Stimulated activated naive CD4-positive, alpha-beta T cell (primary cell): ENCODE measurements around the gene APLP2.
"Not testable (repeated sequence)": the region's sequence is repeated elsewhere in the genome, so short reads cannot be mapped to it uniquely, and the experiment has no call there.

ENCODE experiments used
- DNase-seq, 6 experiments: peaks; one replicate each; lab custom pipeline; 2025; lab: John Stamatoyannopoulos, UW

Gene APLP2

DNA sequence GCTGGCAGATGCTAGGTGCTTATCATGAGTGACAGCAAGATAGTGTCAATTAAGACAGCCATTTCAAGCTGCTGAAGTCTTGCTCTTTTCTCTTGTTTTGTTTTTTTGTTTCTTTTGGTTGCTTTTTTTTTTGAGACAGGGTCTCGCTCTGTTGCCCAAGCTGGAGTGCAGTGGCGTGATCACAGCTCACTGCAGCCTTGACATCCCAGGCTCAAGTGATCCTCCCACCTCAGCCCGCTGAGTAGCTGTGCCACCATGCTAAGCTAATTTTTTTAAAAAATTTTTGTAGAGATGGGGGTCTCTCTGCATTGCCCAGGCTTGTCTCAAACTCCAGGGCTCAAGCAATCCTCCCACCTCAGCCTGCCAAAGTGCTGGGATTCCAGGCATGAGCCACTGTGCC, 102.3 kb downstream of the APLP2 start:
- not testable (repeated sequence) for DNase-seq

DNA sequence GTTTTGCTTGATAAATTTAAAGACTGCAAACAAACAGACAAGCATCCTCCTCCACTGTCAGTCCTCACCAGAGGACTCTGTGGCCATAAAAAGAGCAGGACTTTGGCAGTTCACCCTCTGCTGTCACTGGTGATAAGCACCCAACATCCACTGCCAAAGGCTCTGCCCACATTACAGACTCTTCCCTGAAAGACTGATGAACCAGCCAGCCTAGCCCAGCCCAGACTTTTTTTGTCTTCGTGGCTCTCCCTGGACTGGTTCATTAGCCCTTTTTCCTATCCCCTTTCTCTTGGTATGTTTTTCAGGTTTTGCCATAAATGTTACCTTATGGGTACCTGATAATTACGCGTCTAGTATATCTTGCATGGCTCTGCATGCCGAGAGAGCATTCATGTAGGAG, 104.9 kb downstream of the APLP2 start:
- DNase-seq = no peak

DNA sequence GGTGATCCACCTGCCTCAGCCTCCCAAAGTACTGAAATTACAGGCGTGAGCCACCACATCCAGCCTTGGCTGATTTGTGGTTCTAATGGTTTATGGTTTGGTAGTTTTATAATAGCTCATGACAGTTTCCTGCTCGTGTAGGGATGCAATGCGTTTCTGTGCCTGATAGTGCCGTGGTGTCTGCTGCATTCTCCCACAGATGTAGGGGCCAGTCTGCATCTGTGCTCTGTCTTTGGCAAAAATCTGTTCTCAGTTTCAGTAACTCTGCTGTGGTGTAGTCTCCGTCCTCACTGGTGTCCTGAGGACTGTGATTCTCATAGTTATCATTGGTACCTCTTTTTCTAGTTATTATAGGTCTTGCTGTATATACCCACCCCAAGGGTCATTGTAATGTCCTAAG, 106.2 kb downstream of the APLP2 start:
- no peak for DNase-seq

DNA sequence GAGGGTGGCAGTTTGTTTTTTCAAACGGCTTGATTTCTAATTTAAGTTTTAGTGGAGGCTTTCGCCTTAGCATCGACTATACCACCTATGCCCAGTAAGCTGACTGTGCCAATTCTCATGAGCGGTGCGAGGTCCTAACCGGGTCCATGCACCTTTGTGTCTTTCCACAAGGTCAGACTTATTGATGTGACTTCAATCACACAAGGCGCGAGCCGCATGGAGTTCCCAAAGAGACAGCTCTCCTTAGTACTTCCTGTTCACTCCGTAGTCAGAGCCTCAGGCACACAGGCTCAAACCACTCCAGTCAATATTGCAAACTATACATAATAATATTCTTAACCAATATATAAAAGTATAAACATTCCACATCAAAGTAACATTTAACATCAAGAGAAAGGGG, 108.1 kb downstream of the APLP2 start:
- DNase-seq = no peak

DNA sequence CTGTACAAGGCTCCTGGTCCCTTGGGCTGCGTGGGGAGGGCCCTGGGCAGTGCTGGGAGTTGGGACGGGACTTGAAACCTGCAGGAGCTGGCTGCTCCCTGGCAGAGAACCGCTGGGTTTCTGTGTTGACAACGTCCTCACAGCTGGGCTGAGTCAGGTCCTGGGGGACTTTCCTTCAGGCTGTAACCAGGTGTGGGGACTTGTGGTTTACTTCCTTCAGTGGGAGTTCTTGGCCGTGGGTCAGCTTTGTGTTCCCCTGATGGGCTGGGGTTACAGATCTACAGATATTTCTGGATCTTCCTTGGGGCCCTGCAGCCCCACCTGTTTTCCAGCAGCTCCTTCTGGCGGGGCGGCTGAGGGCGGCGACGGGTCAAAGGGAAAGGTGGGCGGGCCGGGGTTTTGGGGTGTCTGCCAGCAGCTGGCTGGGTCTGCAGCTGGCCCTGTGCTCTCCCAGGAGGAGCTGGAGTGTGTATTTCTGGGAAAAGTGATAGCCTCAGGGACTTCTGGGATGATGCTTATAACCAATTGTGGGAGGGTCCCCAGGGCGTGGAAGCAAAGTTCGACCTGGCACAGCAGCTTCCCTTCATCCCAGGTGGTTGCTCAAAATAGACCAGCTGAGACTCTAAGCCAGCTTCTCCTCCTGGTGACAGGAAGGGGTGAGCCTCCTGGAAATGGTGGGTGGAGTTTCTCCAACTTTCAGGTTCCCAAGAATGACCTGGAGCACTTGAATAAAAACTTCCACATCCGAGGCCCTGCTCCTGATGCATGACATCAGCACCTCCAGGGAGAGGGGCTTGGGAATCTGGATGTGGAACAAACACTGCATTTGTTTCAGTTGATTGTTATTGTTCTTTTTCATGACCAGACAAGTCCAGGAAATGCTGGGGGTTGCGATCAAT, 109.0 kb downstream of the APLP2 start:
- no peak for DNase-seq

DNA sequence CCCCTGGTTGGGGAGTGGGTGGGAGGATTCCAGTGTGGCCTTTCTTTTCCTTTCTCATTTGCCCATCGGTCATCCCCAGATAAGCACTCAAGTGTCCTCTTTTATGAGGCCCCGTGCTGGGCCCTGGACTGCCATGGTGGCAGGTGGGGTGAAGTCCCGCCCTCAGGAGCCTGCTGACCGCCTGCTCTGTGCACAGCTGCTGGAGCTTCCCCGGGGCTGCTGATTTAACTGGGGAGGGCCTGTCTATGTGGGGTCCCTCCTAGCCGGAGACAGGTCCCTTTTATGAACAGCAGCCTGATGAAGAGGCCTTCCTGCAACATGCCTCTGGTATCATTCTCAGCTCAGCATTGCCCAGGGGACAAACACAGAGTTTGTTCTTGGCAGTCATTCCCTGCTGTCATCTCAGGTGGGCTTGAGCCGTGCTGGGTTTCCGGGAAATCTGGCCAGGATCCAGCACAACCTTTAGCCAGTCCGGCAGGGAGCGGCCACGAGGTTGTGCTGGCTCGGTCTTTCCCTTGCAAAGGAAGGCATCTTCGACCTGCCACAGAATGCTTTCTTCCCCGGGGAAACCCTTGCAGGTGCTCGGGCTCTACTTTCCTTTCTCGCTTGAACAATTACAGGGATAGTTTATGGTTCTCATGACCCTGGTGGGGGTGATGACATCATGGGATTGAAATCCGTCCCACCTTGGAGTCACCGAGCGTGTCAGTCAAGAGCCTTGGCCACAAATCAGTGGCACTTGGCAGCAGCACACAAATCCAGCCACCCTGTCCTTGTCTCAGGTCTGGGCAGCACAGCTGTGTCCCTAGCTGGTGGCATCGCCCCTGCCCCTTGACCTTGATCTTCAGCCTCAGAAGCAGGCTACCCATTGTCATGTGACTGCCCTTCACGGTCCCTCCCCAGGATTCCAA, 110.0 kb downstream of the APLP2 start:
- DNase-seq = no peak

DNA sequence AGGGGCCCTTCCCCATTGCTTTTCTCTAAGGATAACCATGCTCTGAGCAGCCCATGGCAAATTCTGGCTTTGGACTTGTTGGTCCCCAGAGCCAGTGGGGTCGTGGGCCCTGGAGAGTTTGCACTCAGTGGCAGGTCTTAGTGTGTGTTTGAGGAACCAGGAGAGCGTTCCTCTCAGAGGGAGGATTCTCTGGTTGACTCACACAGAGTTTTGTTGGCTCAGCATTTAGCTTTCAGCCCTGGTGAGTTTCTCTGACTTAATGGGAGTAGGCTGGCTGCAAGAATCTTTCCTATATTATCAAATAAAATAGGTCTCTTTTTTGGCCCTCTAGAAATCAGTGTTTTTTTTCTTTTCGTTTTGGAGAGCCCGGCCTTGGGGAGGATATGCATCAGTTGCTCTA, 110.8 kb downstream of the APLP2 start:
- DNase-seq = no peak

DNA sequence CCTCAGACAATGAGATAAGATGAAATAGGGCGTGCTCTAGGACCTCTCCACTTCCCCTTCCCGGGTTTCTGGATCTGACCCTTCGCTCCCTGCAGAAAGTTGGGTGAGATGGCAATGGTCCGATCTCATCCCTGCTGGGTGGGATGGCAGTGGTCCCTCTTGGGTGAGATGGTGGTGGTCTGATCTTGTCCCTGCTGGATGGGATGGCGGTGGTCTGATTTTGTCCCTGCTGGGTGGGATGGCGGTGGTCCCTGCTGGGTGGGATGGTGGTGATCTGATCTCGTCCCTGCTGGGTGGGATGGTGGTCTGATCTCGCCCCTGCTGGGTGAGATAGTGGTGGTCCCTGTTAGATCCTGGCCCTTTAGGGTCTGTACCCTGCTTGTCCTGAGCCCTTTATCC, 111.2 kb downstream of the APLP2 start:
- DNase-seq = no peak

DNA sequence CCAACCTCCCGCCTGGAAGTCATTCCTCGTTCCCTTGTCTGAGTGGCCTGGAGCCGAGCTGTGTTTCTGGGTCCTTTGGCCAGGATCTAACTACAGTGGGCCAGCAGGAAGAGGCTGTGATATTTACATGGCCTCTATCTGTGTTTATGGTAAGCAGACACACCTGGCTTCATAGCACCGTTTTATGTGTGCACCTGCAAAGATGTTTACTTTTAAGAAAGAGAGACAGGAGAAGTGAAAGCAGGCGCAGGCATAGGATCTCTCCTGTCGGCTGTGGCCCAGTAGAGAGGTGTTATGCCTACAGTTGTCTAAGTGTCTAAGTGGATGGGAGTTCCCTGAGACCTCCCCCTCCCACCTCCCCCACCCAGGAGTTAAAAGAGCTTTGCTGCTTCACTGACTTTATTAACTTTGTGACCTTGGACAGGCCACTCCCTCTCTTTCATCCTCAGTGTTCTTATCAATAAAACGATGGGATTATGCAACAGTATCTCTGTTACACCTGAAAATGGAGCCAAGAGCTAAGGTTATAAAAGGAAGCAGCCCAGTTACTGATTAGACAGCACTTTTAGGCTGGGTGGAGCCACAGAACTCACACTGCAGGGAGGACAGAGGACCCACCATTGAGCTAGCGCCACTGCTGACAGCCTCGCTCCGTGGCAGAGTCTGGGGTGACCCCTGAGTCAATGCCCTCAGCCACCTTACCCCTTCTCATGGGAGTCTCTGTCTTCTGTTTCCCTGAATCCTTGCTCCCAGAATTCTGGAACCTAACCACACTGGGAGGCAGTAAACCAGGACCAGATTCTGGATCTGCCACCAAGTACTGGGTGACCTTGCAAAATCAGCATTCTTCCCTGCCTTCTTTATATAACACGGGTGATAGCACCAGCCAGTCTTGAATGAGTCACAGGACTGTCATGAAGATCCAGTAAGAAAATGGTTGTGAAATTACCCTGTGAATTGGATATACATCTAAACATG, 111.9 kb downstream of the APLP2 start:
- no peak for DNase-seq

DNA sequence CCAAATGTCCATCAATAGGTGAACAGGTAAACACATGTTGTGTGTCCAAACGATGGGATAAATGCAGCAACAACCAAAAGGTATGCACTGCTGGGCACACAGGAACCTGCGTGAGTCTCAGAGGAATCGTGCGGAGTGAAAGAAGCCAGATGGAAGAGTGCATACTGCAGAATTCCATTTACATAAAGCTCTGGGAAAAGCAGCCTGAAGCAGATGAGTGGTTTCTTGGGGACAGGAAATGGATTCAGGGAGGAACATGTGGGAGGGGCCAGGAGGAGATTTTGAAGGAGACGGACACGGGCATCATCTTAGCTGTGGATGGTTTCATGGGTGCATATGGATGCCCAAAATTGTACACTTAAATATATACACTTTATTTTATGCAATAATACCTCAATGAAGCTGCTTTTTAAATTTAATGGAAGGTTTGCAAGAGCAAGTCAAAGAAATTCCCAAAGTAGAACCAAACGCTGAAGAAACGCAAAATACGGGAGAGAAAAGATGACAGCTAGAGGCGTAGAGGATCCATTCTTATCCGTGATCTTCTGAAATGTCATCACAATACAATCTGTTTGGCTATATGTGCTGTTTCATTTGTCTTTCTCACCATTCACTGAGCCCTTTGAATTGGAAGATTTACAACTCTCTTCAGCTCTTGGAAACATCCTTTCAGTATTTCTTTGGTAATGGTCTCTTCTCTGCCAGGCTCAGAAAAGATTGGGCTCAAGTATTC, 114.3 kb downstream of the APLP2 start:
- DNase-seq = no peak

DNA sequence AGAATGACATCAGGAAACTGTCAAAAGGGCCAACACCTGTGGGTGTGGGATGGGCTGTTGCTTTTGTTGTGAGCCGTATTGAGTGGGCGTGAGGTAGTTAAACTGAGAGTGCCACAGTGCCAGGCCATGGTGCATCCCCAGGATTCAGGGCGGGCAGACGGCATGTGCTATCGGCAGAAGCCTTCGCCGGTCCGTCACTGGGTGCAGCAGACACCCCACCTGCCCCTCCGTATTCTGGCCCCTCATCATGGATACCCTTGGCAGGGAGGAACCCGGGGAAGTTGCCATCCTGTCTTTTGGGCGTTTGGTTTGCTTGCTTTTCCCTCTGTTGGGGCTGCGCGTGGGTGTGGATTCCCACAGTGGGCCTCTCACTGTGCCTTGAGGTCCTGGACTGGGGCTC, 117.4 kb downstream of the APLP2 start:
- DNase-seq = no peak

DNA sequence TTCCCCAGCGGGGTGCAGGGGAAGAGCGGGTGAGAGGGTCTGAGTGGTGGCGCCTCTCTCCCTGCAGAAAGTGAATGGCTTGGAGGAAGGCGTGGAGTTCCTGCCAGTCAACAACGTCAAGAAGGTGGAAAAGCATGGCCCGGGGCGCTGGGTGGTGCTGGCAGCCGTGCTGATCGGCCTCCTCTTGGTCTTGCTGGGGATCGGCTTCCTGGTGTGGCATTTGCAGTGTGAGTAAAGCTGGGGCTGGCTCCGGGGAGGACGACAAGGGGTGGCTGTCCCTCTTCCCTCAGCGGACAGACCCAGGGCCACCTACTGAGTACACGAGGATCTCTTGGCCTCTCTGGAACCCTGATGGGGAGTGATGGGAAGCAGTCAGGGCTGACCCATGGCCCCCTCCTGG, 118.4 kb downstream of the APLP2 start:
- DNase-seq = no peak

DNA sequence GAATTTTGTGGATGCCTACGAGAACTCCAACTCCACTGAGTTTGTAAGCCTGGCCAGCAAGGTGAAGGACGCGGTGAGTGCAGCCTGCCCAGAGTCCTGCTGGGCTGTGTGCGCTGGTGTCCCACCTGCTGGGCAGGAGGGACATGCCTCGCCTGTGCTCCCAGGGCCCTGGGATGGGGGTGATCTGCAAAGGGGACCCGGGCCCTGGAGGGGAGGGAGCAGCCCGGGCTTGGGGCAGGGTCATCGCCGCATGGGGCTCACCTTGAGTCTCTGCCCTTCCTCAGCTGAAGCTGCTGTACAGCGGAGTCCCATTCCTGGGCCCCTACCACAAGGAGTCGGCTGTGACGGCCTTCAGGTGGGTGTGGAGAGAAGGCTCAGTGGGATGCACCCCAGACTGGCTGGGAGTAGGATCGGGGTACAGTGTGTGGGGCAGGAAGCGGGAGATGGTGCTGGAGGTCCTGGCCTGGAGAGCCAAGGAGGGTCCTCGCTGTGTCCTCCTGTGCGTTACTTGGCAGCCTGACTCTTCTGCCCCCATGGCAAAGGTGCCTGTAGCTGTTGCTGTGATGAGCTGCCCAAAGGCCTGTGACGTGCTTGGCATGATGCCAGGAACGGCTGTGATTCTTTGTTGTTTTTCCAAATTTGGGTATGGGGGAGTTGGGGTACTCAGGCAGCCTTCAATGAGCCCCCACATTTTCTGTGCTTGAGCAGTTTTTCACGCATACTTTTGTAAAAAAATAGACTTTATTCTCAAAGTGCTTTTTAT, 119.1 kb downstream of the APLP2 start:
- DNase-seq = no peak

DNA sequence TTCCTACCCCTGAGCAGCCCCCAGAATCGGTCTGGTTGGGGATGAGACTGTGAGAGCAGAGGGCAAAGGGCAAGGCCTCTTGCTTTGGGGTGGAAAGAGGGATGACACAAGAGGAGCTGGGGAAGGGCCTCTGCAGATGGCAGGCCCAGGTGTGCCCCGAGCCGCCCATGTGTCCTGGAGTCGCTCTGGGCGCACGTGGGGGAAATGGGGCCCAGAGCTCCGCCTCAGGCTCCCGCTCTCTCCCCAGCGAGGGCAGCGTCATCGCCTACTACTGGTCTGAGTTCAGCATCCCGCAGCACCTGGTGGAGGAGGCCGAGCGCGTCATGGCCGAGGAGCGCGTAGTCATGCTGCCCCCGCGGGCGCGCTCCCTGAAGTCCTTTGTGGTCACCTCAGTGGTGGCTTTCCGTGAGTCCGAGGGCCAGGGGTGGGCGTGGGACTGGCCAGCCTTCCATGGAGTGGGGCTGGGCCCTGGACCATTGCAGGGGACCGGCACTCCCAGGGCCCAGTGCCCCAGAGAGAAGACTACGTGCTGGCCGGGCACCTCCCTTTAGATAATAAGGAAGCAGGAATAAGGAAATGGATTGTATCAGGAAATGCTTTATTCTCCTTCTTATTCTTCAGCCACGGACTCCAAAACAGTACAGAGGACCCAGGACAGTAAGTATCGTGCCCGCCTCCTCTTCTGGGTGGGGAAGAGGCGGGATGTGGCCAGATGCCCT, 120.0 kb downstream of the APLP2 start:
- DNase-seq = no peak

DNA sequence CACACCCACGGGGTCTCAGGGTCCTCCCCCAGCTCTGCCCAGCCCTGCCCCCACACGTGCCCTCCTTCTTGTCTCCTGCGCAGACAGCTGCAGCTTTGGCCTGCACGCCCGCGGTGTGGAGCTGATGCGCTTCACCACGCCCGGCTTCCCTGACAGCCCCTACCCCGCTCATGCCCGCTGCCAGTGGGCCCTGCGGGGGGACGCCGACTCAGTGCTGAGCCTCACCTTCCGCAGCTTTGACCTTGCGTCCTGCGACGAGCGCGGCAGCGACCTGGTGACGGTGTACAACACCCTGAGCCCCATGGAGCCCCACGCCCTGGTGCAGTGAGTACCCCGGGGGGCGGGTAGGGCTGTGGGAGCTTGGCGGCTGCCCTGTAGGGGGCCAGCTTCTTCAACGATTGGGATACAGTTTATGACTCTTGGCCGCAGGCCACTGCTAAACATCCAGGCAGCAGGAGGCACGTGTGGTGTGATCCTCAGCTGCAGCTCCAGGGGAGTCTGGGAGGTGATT, 120.7 kb downstream of the APLP2 start:
- DNase-seq = no peak

DNA sequence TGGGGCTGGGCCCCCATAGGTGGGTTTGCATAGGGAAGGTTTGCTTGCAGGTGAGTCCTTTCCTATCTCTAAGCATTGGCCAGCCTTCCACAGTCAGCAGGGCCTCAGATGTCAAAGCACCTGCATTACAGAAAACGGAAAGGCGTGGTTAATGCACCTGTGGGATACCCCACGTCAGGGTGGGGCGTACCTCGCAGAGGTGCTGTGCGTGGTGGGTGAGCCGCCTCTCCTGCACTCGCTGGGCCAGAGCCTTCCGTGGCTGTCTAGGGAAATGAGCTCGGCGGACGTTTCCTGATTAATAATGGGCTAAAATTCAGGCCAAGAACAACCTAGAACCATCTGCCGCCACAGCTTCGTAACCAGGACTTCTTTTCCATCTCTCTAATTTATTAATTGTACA, 122.2 kb downstream of the APLP2 start:
- DNase-seq = no peak

DNA sequence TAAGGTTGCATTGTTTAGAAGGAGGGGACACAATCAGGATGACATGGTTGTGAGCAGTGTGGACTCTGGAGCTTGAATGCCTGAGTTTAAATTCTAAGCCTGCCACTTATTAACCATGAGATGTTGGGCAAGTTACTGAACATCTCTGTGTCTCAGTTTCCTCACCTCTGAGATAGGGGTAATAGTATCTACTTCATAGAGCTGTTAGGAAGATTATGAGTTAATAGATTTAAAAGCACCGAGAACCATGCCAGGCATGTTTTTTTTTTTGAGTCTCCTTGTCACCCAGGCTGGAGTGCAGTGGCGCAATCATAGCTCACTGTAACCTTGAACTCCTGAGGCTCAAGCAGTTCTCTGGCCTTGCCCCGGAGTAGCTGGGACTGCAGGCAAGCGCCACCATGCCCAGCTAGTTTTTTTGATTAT, 123.2 kb downstream of the APLP2 start:
- no peak for DNase-seq

DNA sequence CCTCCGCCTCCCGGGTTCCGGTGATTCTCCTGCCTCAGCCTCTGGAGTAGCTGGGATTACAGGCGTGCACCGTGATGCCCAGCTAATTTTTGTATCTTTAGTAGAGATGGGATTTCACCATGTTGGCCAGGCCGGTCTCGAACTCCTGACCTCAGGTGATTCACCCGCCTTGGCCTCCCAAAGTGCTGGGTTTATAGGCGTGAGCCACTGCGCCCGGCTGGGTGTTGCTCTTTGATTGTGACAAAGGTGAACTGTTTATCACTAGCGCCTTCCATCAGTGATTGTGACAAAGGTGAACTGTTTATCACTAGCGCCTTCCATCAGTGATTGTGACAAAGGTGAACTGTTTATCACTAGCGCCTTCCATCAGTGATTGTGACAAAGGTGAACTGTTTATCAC, 123.9 kb downstream of the APLP2 start:
- DNase-seq = not testable (repeated sequence)
